SHP77 (cell line): ENCODE measurements around the gene DZIP3.
A peak's percentile ranks its signal among the peaks of the same experiment; 100 is the strongest.
"Not testable (repeated sequence)": the region's sequence is repeated elsewhere in the genome, so short reads cannot be mapped to it uniquely, and the experiment has no call there.

ENCODE experiments used
- DNase-seq, 2 experiments: peaks; one replicate each; lab custom pipeline; 2025; lab: John Stamatoyannopoulos, UW

Gene DZIP3

DNA sequence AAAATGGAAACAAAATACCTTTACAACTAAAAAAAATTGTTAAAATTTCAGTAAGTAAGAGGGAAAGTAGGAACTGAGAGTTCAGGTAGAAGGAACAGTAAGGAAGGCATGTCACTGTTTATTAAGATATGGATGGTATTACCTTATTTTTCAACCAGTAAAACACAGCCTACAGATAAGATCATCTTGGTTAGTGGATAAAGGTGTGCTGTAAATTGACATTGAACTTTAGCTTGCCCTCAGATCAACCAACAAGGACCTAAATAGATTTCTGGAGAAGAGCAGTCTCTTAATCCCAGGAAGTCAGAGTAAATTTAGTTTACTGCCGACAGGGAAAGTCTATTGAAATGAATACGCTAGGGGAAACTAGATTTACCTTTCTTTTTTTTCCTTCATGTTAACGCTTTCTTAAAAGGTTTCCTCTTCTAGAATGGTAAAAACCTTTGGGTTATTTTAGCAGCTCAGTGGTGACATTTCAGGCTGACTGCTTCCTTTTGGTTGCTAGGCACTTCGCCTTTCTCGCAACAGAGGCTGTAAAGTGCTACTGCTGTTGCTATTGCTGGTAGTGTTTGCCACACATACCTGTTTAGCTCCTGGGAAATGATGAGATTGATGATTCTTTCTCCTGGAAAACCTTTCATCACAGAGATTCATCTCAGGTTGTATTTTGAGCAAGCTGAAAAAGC lies 12.9 kb downstream of the DZIP3 start:
- DNase-seq = no peak

DNA sequence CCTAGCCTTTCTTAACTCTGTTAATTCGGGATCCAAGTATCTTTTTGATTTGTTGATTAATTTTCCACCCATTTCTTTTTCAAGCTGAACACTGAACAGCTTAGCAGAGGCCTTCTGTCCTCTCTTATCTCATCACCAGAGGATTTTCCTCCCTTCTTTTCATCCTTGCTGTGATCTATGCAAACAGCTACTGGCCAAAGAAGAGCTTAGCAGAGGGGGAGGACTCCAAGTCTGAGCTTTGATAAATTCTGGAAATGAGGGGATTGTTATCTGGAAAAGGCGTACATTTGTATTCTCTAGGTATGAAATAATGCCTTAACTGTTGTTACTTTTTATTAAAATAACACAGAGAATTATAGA lies 13.4 kb downstream of the DZIP3 start:
- DNase-seq = no peak

DNA sequence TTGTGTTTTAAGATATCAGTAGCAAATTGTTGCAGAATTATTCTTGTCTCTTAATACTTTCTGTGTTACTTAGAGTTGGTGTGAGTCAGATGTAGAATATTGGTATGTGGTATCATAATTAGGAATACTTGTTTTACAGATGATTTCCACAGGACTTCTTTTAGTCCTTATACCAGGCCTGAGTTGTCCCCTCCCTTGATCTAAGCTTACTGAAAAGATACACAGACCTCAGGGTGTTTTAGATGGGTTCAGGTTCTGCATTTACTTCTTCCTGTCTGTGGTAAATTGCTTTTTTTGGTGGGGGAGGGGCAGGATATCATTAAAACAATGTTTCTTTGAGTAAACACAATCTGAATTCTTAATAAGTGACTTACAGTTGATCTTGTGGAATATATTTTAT lies 14.2 kb downstream of the DZIP3 start:
- DNase-seq = no peak

DNA sequence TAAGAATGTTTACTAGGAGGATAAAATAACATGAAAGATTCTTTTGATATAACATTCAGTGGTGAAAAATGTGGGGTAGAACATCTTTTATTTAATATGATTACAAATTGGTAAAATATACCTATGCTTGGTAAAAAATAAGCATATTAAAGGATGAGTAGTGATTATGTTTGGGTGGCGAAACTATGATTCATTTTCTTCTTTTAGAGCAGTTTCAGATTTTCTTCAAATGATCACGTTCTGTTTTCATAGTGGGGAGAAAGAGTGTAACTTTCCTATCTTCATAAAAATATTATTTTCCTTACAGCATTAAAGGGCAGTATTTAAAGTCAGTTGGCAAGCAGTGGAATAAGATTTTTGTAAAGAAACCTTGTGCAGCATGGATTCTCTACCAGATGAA lies 15.5 kb downstream of the DZIP3 start:
- no peak for DNase-seq

DNA sequence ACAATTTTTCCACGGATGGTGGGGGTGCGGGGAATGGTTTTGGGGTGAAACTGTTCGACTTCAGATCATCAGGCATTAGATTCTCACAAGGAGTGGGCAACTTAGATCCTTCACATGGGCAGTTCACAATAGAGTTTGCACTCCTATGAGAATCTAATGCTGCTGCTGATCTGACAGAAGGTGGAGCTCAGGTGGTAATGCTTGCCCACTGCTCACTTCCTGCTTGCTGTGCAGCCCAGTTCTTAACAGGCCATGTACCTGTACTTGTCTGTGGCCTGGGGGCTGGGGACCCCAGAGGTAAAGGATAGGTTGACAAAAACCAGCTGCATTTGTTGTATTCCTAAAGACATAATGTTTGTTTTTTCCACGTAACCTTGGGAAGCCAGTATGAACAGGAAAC lies 16.0 kb downstream of the DZIP3 start:
- no peak for DNase-seq

DNA sequence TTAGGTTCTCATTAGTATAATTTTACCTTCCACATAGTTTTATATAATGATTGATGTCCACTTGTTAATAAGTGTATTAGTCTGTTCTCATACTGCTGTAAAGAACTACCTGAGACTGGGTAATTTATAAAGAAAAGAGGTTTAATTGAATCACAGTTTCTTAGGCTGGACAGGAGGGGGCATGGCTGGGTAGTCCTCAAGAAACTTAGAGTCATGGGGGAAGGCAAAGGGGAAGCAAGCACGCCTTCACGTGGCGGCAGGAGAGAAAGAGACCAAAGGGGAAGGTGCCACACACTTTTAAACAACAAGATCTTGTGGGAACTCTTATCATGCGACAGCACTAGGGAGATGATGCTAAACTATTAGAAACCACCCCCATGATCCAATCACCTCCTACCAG lies 19.2 kb downstream of the DZIP3 start:
- no peak for DNase-seq

DNA sequence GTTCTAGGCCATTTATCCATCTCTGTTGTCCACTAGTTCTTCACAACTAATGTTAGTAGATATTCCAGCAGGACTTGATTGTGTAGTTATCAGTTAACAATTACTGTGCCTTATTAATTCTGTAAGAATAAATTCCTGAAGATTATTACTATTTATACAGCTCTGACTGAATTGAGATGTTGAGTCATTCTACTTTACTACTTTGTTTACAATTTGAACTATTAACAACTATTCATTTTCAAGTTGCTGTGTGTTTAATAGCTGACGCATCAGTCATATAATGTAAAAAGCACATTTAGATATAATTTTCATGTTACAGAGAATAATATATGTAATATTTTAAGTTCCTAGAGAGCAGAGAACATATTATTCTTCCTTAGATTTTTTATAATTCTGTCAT lies 21.1 kb downstream of the DZIP3 start:
- DNase-seq = no peak

DNA sequence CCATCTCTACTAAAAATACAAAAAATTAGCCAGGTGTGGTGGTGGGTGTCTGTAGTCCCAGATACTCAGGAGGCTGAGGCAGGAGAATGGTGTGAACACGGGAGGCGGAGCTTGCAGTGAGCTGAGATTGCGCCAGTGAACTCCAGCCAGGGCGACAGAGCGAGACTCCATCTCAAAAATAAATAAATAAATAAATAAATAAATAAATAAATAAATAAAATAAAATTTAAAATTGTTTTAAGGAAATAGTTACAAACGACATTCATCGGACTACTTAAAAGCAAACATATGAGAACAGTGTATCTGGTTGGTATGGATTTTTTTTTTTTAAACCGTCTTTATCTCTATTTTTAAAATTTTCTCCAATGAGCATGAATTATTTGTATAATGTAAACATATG lies 26.6 kb downstream of the DZIP3 start:
- DNase-seq = not testable (repeated sequence)

DNA sequence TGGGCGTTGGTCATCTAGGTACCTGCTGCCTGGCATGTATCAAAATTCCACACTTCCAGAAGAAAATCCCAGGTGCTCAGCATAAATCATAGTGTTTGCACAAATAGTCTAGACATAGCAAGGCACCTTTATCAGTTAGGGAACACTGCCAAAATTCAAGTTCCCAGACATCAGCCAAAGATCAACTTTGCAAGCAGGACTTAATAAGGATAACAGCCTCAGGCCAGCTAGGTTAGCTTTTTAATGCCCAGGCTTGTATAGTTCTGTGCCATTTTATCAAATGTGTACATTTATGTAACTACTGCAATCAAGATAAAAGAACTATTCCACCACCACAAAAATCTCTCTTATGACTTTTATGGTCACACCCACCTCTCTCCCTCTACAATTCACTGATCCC lies 30.7 kb downstream of the DZIP3 start:
- no peak for DNase-seq

DNA sequence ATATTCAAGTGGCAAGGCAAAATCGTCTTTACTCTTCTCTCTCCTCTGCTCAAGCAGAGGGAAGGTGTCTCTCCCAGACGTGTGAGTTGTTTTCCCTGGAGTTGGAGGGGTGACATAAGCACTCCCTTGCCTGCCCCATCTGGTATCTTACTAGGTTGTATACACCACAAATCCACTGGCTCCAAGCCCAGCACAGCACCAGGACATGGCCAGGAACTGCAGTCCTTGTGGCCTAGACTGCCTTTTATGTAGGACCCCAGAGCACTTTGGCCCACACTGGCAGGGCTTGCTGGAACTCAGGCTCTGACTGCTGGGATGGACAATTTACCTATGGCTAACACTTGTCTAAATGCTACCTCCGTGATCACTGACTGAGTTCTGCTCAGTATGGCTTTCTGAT lies 34.0 kb downstream of the DZIP3 start:
- no peak for DNase-seq

DNA sequence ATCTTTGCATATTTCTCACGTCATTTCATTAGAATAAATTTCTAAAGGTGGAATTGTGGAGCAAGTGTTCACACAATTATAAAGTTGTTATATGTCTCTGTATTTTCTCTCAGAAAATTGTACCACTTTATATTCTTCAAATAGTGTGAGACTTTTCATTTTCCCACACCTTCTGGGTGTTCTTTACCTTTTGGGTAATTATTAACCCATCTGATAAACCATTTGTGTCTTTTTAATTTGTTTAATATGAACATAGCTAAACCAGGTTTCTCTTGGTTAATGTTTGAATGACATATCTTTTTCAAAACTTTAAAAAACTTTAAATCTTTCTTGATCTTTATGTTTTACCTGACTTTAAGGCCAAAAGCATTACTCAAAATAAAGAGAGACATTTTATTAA lies 40.5 kb downstream of the DZIP3 start:
- DNase-seq = no peak

DNA sequence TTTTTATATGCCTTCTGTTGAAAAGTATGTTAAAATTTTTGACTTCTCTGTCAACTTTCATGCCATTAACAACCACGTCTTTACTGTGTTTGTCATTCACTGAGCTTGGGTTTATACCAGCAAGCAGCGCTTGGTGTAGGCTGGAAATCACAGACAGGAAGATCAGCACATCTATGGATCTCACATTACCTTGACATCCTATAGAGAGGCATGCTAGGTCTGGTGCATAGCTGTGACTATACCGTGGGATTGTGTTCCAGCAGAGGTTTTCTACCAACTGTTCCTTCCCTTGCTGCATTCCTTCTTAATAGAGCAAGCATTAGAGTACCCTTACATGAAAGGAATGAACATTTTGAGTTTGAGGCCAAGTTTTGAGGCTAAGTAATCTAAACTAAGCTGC lies 53.0 kb downstream of the DZIP3 start:
- DNase-seq = no peak

DNA sequence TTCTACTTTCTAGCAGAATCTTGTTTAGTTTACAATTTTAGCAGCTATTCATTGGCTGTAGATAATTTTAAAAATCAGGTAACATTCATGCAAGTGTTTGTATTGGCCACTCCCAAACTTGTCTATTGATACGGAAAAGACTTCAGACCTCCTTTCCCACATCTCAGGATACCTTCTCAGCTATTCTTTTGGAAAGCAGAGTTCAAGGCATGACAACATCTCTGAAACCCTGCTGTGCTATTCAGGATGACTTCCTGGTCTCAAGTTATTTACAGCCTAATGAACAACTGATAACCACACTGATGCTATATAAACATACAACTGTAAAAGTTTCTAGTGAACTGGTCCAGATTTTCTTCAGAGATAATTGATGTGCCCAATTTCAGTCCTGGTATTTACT lies 55.8 kb downstream of the DZIP3 start:
- no peak for DNase-seq

DNA sequence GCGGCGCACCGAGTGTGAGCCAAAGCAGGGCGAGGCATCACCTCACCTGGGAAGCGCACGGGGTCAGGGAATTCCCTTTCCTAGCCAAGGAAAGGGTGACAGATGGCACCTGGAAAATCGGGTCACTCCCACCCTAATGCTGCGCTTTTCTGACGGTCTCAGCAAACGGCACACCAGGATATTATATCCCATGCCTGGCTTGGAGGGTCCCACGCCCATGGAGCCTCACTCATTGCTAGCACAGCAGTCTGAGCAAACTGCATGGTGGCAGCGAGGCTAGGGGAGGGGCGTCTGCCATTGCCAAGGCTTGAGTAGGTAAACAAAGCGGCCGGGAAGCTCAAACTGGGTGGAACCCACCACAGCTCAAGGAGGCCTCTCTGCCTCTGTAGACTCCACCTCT lies 66.1 kb downstream of the DZIP3 start:
- DNase-seq = not testable (repeated sequence)

DNA sequence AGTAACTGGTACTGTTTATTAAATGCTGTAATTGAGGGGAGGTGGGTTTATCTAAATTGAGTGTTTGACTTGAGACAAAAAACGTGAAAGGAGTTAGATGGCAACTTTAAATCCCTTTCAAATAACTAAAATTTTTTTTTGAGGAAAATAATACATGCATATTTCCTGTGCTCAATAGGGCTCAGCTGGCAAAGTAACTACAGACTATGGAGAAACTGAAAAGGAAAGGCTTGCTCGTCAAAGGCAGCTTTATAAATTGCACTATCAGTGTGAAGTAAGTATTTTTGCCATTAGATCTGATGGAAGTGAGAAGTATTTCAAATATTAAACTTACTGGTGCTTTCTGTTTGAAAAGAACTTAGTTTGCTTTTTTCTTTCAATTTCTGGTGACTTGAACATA lies 72.2 kb downstream of the DZIP3 start:
- DNase-seq = no peak

DNA sequence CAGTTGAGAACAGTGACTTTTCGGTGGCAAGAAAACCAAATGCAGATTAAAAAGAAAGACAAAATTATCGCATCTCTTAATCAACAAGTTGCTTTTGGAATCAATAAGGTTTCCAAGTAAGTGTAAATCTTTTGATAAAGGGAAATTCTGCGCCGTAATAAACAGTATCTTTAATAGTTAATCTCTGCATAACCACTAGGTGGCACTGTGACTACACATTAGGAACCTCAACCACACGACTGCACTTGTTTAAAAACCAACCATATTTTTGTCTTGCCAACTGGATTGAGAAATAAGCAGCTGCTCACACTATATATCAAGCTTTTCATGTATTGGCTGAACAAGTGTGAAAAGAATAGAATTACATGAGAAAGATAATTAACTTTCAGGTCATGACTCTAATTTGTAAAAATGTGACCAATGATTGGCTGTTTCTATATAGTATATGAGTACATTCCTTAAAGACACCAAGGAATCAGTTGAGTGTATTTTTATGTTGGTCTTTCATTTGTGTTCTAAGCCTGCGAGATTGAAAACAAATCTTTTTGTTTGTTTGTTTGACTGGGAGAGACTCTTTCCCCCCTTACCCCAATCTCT lies 72.7 kb downstream of the DZIP3 start:
- DNase-seq = peak; percentile 13 to 45

DNA sequence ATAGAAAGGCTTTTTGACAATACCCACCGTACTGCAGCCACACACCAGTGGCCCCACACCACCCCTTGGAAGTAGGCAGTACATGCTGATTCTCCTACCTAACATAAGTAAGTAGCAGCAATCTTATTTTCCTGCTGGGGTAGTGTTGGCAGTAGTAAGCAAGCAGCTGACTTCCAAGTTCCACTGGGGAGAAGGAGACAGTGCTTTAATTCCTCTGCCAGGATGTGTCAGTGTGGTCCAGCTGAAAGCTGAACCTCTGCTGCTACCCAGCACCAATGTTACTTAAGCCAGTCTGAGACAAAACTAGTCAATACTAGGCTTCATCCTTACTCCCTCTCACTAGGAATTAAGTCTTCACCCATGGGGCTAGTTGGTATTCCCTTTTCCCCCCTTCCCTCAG lies 74.7 kb downstream of the DZIP3 start:
- DNase-seq = no peak

DNA sequence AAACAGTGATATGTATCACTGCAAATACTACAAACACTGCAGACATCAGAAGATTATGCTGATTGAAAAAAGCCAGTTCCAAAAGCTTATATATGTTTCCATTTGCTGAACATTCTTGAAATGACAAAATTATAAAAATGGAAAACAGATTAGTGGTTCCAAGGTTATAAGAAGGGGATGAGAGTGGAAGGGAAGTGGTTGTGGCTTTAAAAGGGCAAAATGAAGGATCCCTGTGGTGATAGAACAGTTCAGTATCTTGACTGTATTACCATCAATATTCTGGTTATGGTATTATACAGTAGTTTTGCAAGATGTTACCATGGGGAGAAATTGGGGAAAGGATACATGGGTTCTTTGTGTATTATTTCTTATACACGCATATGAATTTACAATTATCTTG lies 77.8 kb downstream of the DZIP3 start:
- DNase-seq = no peak

DNA sequence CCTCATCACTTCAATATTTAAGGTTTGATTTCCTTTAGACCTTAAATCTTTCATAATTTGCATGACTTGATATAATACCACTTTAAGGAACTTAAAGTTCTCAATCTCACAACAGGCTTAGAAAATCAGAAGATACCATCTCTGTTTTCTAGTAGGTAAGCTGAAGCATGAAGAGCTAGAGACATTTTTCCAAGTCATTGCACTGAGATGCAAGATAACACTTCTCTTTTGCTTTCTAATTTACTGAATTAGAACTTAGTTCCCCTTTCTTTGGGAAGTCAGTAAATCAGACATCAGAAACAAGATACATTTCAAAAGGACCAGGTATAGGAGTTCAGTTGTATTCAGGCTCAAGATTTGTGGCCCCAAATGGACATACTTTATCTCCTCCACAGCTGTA lies 79.7 kb downstream of the DZIP3 start:
- no peak for DNase-seq

DNA sequence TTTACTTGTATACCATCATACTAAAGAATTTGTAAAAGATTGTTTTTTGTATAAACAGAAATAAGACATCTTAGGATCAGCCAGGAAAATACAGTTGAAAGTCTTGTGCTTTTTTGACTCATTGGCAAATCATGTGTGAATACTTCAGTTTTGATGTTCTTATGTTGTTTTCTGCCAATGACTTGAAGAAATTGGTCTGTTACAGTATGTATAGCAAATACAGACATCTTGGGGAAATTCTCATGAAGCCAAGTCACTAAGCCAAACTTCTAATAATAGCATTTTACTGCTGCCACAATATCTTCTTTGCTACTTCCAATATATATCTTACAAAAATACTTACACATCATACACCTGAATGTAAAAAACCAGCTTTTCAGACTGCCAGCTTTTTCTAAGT lies 83.2 kb downstream of the DZIP3 start:
- no peak for DNase-seq

DNA sequence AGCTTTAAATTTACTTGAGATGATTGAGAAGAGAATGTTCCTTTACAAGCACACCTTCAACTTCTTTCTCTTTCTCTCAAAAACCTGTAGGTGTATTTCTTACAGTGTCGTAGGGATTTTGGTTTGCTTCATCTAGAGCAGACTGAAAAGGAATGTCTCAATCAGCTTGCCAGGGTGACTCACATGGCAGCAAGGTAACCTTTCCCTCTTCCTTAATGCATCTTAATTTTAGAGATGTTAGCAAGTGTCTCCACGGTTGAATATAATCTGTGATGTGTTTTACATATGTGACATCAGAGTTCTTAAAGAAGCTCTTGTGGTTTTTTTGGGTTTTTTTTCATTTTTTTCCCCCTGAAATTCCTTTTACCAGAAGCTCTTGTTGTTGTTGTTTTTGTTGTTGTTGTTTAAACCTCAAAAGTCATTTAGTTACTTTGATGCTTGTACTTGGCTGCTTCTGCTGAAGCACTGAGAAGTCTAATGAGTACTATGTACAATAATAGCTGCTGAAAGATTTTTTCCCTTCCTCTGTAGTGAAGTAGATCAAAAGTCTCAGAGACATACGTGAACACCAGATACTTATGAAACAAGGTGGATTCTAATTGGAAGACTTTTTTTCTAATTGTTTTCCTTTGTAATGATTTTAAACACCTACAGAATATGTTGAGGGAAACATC lies 84.6 kb downstream of the DZIP3 start:
- DNase-seq = no peak

DNA sequence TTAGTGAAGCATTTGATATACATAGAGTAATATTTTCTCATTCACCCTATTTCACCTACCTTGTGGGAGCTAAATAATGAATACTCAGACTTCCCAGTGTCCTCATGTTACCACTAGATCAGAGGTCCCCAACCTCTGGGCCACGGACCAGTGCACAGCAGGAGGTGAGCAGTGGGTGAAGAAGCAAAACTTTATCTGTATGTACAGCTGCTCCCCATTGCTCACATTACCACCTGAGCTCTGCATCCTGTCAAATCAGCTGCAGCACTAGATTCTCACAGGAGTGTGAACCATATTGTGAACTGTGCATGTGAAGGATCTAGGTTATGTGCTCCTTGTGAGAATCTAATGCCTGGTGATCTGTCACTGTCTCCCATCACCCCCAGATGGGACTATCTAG lies 88.3 kb downstream of the DZIP3 start:
- no peak for DNase-seq

DNA sequence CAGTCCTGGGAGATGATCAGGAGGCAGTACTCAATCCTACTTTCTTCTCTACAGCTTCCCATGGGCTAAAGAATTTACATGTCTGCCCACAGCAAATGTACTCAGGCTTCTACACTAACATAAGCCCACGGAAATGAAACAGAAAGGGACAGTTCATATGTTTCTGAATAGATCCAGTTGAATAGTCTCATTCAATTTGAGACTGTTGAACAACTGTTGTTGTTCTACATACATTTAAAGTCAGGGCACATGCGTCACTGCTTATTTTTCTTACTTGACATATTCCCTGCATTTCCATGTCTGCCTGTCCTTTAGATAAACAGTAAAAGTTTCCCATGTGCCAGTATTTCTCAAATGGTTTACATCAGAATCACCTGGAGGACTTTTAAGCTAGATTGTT lies 102.8 kb downstream of the DZIP3 start:
- not testable (repeated sequence) for DNase-seq

DNA sequence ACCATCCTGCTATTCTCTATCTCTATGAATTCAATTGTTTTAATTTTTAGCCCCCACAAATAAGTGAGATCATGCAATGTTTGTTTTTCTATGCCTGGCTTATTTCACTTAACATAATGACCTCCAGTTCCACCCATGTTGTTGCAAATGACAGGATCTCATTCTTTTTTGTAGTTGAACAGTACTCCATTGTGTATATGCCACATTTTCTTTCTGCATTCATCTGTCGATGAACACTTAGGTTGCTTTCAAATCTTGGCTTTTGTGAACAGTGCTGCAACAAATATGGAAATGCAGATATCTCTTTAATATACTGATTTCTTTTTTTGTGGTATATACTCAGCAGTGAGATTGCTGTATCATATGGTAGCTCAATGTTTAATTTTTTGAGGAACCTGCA lies 108.9 kb downstream of the DZIP3 start:
- no peak for DNase-seq
